Nephron (organoid): ENCODE results near the gene WDSUB1.

Source experiments
- H3K27ac Mint-ChIP-seq, 3 experiments: 2 replicates each; pipeline ENCODE4 v1.8.0; 2020; ENCODE audit warnings: mixed read lengths in 3 of 3, mild to moderate bottlenecking in 2 of 3, moderate library complexity in 1 of 3
- H3K27me3 Mint-ChIP-seq: 2 replicates; pipeline ENCODE4 v1.8.0; 2021; ENCODE audit warnings: low read depth, mild to moderate bottlenecking, moderate library complexity, mixed read lengths
- H3K36me3 Mint-ChIP-seq: 2 replicates; pipeline ENCODE4 v1.8.0; 2020; ENCODE audit warnings: low read depth, mixed read lengths
- H3K4me1 Mint-ChIP-seq: 2 replicates; pipeline ENCODE4 v1.8.0; 2020; ENCODE audit warnings: mixed read lengths
- H3K4me3 Mint-ChIP-seq, 3 experiments: 2 replicates each; pipeline ENCODE4 v1.8.0; 2020; ENCODE audit warnings: mild to moderate bottlenecking in 3 of 3, mixed read lengths in 3 of 3, moderate library complexity in 2 of 3
- H3K9me3 Mint-ChIP-seq: 2 replicates; pipeline ENCODE4 v1.8.0; 2020; ENCODE audit warnings: mixed read lengths
- TF ChIP-seq, protein P1 (sequence below), 3 experiments: fragments of 200-600 bp; sonication (generic); IDR thresholded peaks; one replicate each; pipeline ENCODE4 v1.5.0; 2021; ENCODE audit warnings: antibody characterized with exemption in 3 of 3; ENCODE audit not compliant: unreplicated experiment in 3 of 3

The WDSUB1 gene

DNA sequence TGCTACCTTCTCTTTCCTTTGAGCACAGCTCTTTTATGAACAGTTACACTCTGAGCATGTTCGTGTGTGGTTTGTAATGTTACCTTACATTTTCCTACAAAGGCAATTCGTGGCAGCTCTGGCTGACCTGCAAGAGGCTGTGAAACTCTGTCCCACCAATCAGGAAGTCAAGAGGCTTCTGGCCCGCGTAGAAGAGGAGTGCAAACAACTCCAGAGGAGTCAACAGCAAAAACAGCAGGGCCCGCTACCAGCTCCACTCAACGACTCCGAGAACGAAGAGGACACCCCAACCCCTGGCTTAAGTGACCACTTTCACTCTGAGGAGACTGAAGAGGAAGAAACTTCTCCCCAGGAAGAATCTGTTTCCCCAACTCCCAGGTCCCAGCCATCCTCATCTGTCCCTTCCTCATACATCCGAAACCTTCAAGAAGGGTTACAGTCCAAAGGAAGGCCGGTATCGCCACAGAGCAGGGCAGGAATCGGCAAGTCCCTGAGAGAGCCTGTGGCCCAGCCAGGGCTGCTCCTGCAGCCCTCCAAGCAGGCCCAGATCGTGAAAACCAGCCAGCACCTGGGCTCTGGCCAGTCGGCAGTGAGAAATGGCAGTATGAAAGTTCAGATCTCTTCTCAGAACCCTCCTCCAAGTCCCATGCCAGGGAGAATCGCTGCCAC, 56.9 kb downstream of the WDSUB1 start:
- Mint-ChIP-seq H3K27me3 (no peaks in the 10 kb centered on the region), H3K9me3 (no peaks in the 10 kb centered on the region), H3K36me3 (peaks cover 64% of the 10 kb centered on the region), H3K4me3 (no peak overlapping the region), H3K4me1 (peaks cover 44% of the 10 kb centered on the region), H3K27ac (peak overlapping the region; percentile 25 to 65 (median 26))
- TF ChIP-seq, protein P1, sequence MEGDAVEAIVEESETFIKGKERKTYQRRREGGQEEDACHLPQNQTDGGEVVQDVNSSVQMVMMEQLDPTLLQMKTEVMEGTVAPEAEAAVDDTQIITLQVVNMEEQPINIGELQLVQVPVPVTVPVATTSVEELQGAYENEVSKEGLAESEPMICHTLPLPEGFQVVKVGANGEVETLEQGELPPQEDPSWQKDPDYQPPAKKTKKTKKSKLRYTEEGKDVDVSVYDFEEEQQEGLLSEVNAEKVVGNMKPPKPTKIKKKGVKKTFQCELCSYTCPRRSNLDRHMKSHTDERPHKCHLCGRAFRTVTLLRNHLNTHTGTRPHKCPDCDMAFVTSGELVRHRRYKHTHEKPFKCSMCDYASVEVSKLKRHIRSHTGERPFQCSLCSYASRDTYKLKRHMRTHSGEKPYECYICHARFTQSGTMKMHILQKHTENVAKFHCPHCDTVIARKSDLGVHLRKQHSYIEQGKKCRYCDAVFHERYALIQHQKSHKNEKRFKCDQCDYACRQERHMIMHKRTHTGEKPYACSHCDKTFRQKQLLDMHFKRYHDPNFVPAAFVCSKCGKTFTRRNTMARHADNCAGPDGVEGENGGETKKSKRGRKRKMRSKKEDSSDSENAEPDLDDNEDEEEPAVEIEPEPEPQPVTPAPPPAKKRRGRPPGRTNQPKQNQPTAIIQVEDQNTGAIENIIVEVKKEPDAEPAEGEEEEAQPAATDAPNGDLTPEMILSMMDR (IDR thresholded peaks at IDR 0.05; ENCODE audit: unreplicated experiment in 3 of 3): no peak

DNA sequence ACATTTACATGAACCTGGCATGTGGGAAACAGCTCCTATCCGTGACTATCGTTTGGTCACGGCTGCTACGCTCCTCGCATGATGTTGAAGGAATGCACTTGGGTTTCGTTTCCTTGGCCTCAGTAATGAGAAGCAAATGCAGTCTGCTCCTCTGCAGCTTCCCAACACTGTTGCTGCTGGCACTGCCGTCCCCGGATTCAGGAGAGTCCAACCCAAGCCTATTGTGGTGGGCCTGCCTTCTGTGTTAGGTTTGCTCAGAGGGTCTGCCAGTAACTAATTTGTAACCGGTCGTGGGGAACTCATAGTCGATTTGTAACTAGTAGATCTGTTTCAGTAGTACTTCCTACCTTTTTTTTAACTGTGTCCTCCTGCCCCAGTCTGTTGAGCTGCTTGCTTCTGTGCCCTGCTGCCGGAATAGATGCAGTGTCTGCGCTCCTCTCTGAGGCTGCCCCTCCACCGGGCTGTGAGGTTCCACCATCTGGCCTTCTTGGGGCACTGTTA, 58.4 kb downstream of the WDSUB1 start:
- H3K4me3 Mint-ChIP-seq: peak overlapping the region in 1 of 3 experiments; percentile 7
- H3K4me1 Mint-ChIP-seq: peaks cover 41% of the 10 kb centered on the region
- peak overlapping the region; percentile 80 to 88 (median 83) for H3K27ac Mint-ChIP-seq
- H3K36me3 Mint-ChIP-seq: peaks cover 73% of the 10 kb centered on the region
- H3K9me3 Mint-ChIP-seq: no peaks in the 10 kb centered on the region
- H3K27me3 Mint-ChIP-seq: no peaks in the 10 kb centered on the region
- TF ChIP-seq, protein P1 (IDR thresholded peaks at IDR 0.05; ENCODE audit: unreplicated experiment in 3 of 3): no peak

GRCh38 chr2:159227467-159227866, 59.0 kb downstream of the WDSUB1 start:
- no peaks in the 10 kb centered on the region for H3K9me3 Mint-ChIP-seq
- peaks cover 35% of the 10 kb centered on the region for H3K4me1 Mint-ChIP-seq
- H3K4me3 Mint-ChIP-seq: no peak overlapping the region
- H3K27me3 Mint-ChIP-seq: no peaks in the 10 kb centered on the region
- peak overlapping the region; percentile 80 to 88 (median 83) for H3K27ac Mint-ChIP-seq
- H3K36me3 Mint-ChIP-seq: peaks cover 71% of the 10 kb centered on the region
- TF ChIP-seq, protein P1 (IDR thresholded peaks at IDR 0.05; ENCODE audit: unreplicated experiment in 3 of 3): no peak

DNA sequence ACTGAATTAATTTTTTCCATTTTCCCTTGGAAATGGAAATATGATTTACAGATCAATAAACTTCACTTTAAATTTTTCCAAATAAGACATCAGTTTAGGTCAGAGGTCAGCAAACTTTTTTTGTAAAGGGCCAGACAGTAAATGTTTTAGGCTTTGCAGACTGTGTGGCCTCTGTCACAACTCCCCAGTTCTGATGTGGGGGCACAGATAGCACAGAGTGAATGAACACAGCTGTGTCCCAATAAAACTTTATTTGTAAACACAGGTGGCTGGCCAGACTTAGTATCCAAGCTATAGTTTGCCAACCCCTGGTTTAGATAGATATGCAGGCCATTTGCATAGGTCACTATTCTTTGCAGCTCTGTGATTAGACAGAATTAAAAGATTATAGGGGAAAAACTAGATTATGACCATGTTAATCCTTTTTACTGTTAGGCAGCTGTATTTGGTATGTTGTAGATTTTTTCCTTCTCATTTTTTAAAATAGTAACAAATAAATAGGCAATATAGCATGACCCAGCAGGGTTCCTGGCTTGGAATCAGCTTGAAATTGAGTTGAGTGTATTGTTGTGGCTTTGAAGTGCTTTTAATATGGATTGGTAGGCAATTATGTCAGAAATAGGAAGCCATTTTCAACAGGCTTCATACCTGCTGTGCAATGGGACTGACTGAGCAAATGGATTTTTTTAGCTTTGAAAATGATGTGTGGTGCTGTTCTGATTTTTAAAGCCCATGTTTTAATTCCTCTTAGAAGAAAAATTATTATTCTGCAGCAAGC, 59.7 kb downstream of the WDSUB1 start:
- Mint-ChIP-seq H3K9me3 (no peaks in the 10 kb centered on the region), H3K27ac (peak overlapping the region in 1 of 3 experiments; percentile 23), H3K4me1 (peaks cover 28% of the 10 kb centered on the region), H3K36me3 (peaks cover 74% of the 10 kb centered on the region), H3K27me3 (no peaks in the 10 kb centered on the region), H3K4me3 (no peak overlapping the region)
- TF ChIP-seq, protein P1 (IDR thresholded peaks at IDR 0.05; ENCODE audit: unreplicated experiment in 3 of 3): no peak

- Mint-ChIP-seq H3K27me3 (no peaks in the 10 kb centered on the region), H3K36me3 (peaks cover 75% of the 10 kb centered on the region), H3K9me3 (no peaks in the 10 kb centered on the region), H3K27ac (peak overlapping the region; percentile 80 to 96 (median 88)), H3K4me1 (peaks cover 28% of the 10 kb centered on the region), H3K4me3 (no peak overlapping the region)
- TF ChIP-seq, protein P1 (IDR thresholded peaks at IDR 0.05; ENCODE audit: unreplicated experiment in 3 of 3): no peak
These were observed 60.4 kb downstream of the WDSUB1 start for GRCh38 chr2:159226059-159226461.
